Adrenal gland (tissue), 12 donors: Measurements from ENCODE around the gene TBC1D21. TPM values are rescaled to one million over a fixed set of nuclear protein-coding genes. Genes with fewer than 3 reads are reported as not detected.

Experiments
- DNase-seq, 7 donors: peaks; one replicate each; pipeline ENCODE4 v3.0.0-alpha.2; 2019 to 2020
- H3K27ac ChIP-seq, 5 donors: fragments of 200-600 bp; sonication (generic) in 4 of 5; 1 replicate in 3 of 5; 2 replicates in 2 of 5; pipeline versions ENCODE4 v1.5.1 to v1.8.0; 2016 to 2020; ENCODE audit warnings: mild to moderate bottlenecking in 1 of 5
- H3K27me3 ChIP-seq: fragments of 200-600 bp; 2 replicates; pipeline ENCODE4 v1.8.0; 2021
- H3K36me3 ChIP-seq, 2 donors: fragments of 200-600 bp; replicated peaks in 1 of 2; 1 replicate in 1 of 2; 2 replicates in 1 of 2; pipeline versions ENCODE4 v1.5.1 to v1.8.0; 2018 to 2022
- H3K4me1 ChIP-seq, 2 donors: fragments of 200-600 bp; replicated peaks in 1 of 2; 1 replicate in 1 of 2; 2 replicates in 1 of 2; pipeline versions ENCODE4 v1.5.1 to v1.8.0; 2018 to 2021
- H3K4me3 ChIP-seq, 4 donors: fragments of 200-600 bp; sonication (generic) in 3 of 4; one replicate each; pipeline ENCODE4 v1.5.1; 2016 to 2018
- H3K9me3 ChIP-seq, 3 donors: fragments of 200-600 bp; sonication (generic) in 1 of 3; replicated peaks in 1 of 3; 1 replicate in 2 of 3; 2 replicates in 1 of 3; pipeline versions ENCODE4 v1.5.1 to v1.8.0; 2016 to 2021
- CTCF ChIP-seq, 6 experiments: fragments of 450-650 bp in 4 of 6; fragments of 200-600 bp in 2 of 6; sonication (generic) in 1 of 6; IDR thresholded peaks; 1 replicate in 5 of 6; 2 replicates in 1 of 6; pipeline versions ENCODE4 v1.5.1 to v1.8.0; 2016 to 2021; ENCODE audit warnings: antibody characterized with exemption in 6 of 6, mild to moderate bottlenecking in 2 of 6, moderate library complexity in 1 of 6
- POLR2A ChIP-seq, 2 donors: fragments of 450-650 bp; IDR thresholded peaks; one replicate each; pipeline ENCODE4 v1.6.1; 2017; ENCODE audit warnings: antibody characterized with exemption in 2 of 2, mild to moderate bottlenecking in 2 of 2, moderate library complexity in 1 of 2
- WGBS, 4 donors: extraction: QIAGEN DNeasy Blood & Tissue Kit in 2 of 4; methylation state at CpG; one replicate each; pipeline versions ENCODE4 v1.1.5 to v1.1.7; 2013 to 2017; 5-methylcytosine and 5-hydroxymethylcytosine counted together
- intact Hi-C, 2 donors: fragments of 100-400 bp; cut with DNase I; formaldehyde crosslinking; loops; one replicate each; pipeline versions ENCODE4 v1.14.1 to v1.15.0; 2022 to 2023
- polyA plus RNA-seq, 3 donors: library from polyadenylated mRNA; stranded (reverse); fragments of 200-250 nt in 2 of 3; fragments of 350-450 nt in 1 of 3; fragmentation: Illumina TruSeq in 1 of 3; extraction: RNeasy Lipid Tissue Mini Kit (QIAGEN cat#74804) in 1 of 3; gene quantifications; one replicate each; pipeline ENCODE4 v1.2.3, GENCODE V29; 2013 to 2014
- total RNA-seq, 9 donors: library from RNA; depleted of rRNA in 4 of 9; stranded (reverse); fragments of >200 nt in 4 of 9; fragments of 120-200 nt in 1 of 9; fragmentation: NEBNext Ultra II Directional in 1 of 9; extraction: Animal tissue kit (Norgen Biotek cat#: 25700) in 1 of 9; gene quantifications; one replicate each; pipeline versions ENCODE4 v1.1.0 to v1.2.4, GENCODE V29; 2013 to 2023
- donor health status: healthy with polysubstance abuse.
- donor health status: Bipolar disorder and iron deficiency.
- donor health status: DM: yes; HTN: yes; CAD: no.
- donor health status: DM: no; HTN: no; CAD: no.
- donor health status: DM: no; HTN: no; CAD: no.
- donor health status: DM: yes; HTN: yes; CAD: no.

Gene TBC1D21
- total and polyA plus RNA-seq, 12 donors, result not detected

GRCh38 chr15:73927003-73927475 is 53.7 kb downstream of the TBC1D21 start:
- TF ChIP-seq CTCF (IDR thresholded peaks at IDR 0.05), result no peak
- no peak for TF ChIP-seq POLR2A (IDR thresholded peaks at IDR 0.05)
- H3K27ac ChIP-seq, result peak overlapping the region in 3 of 5 donors; percentile 18 to 82 (median 75)
- no peaks in the 10 kb centered on the region for H3K36me3 ChIP-seq
- H3K4me1 ChIP-seq, result peaks cover 9 to 46% of the 10 kb centered on the region in 2 donors
- peaks cover 5% of the 10 kb centered on the region for H3K27me3 ChIP-seq
- WGBS, 4 donors, result 3 to 11% (median 4%) methylated on average over 10 to 65 of the region's 65 CpGs
- intact Hi-C loops, result no loop called here
- H3K9me3 ChIP-seq, result no peaks in the 10 kb centered on the region
- peak overlapping the region in 2 of 4 donors; percentile 27 to 76 for H3K4me3 ChIP-seq
- DNase-seq, result peak in 6 of 7 donors; percentile 30 to 73 (median 55)

GRCh38 chr15:73927476-73928240 is 54.3 kb downstream of the TBC1D21 start:
- 0 to 2% (median 1%) methylated on average over 3 to 78 of the region's 78 CpGs; no CpG with 5 or more reads in 1 of the 4 donors for WGBS, 4 donors

GRCh38 chr15:73928241-73928579 is 54.8 kb downstream of the TBC1D21 start:
- H3K9me3 ChIP-seq, result no peaks in the 10 kb centered on the region
- WGBS, 4 donors, result 72 to 89% (median 85%) methylated on average over 3 of the region's 3 CpGs
- H3K4me1 ChIP-seq, result peaks cover 9 to 35% of the 10 kb centered on the region in 2 donors
- H3K4me3 ChIP-seq, result peak overlapping the region in 1 of 4 donors; percentile 76
- H3K27me3 ChIP-seq, result peaks cover 5% of the 10 kb centered on the region
- no peak for DNase-seq
- H3K27ac ChIP-seq, result no peak overlapping the region
- no peak for TF ChIP-seq POLR2A (IDR thresholded peaks at IDR 0.05)
- no peak for TF ChIP-seq CTCF (IDR thresholded peaks at IDR 0.05)
- intact Hi-C loops, result no loop called here
- H3K36me3 ChIP-seq, result no peaks in the 10 kb centered on the region

More at GRCh38 chr15:73927476-73928240, 54.3 kb downstream of the TBC1D21 start:
- peak in 6 of 7 donors; percentile 35 to 56 (median 44) for DNase-seq
- TF ChIP-seq CTCF (IDR thresholded peaks at IDR 0.05) (peak in 3 of 6 experiments; percentile 18 to 41 (median 32)), POLR2A (IDR thresholded peaks at IDR 0.05) (no peak)
- Histone ChIP-seq H3K4me3 (peak overlapping the region in 2 of 4 donors; percentile 27 to 76), H3K27ac (peak overlapping the region in 3 of 5 donors; percentile 18 to 82 (median 75)), H3K4me1 (peaks cover 9 to 41% of the 10 kb centered on the region in 2 donors), H3K36me3 (no peaks in the 10 kb centered on the region), H3K27me3 (peaks cover 5% of the 10 kb centered on the region), H3K9me3 (no peaks in the 10 kb centered on the region)
- intact Hi-C loops, result no loop called here

GRCh38 chr15:73928971-73929627 is 55.7 kb downstream of the TBC1D21 start:
- no peak for DNase-seq
- no peak overlapping the region for H3K27ac ChIP-seq
- TF ChIP-seq POLR2A (IDR thresholded peaks at IDR 0.05) (no peak), CTCF (IDR thresholded peaks at IDR 0.05) (no peak)
- peaks cover 5% of the 10 kb centered on the region for H3K27me3 ChIP-seq
- H3K4me3 ChIP-seq, result no peak overlapping the region
- 50 to 74% (median 69%) methylated on average over 3 to 5 of the region's 5 CpGs for WGBS, 4 donors
- intact Hi-C loops, result no loop called here
- H3K4me1 ChIP-seq, result peaks cover 7 to 26% of the 10 kb centered on the region in 2 donors
- no peaks in the 10 kb centered on the region for H3K9me3 ChIP-seq
- no peaks in the 10 kb centered on the region for H3K36me3 ChIP-seq
